Panc1 (cell line): ENCODE results near the gene ATP6V1B1. TPM values are rescaled to one million over a fixed set of nuclear protein-coding genes. Genes with fewer than 3 reads are reported as not detected.

Experiments
- ATAC-seq: fragments of 200-7000 bp; cut with Tn5 transposase; 2 replicates; pipeline ENCODE4 v1.9.1; 2020; ENCODE audit warnings: mild to moderate bottlenecking, moderate library complexity
- BruUV-seq: library from RNA; stranded (reverse); fragments of 400-500 nt; replicated peaks from 2 replicates; lab custom pipeline; 2021; lab: Mats Ljungman, UMichigan
- CTCF ChIA-PET: fragments of 300-600 bp; sonication (Branson Sonifier 250); formaldehyde crosslinking; loops from one replicate; lab custom pipeline; 2022; ENCODE audit warnings: antibody characterized with exemption; lab: Charles Lee
- POLR2A ChIA-PET: fragments of 300-600 bp; sonication (Branson Sonifier 250); formaldehyde crosslinking; loops from one replicate; lab custom pipeline; 2022; ENCODE audit warnings: antibody characterized with exemption; lab: Charles Lee
- DNase-seq: peaks from one replicate; pipeline ENCODE4 v3.0.0-alpha.2; 2010; ENCODE audit warnings: low read depth, low spot score
- H3K27ac ChIP-seq: 2 replicates; pipeline ENCODE4 v1.5.1; 2011; ENCODE audit warnings: mild to moderate bottlenecking, low read length, inconsistent platforms
- H3K27me3 ChIP-seq: fragments of 200-500 bp; sonication (Bioruptor generic); 2 replicates; pipeline ENCODE4 v1.6.0; 2014; ENCODE audit warnings: low read length, inconsistent platforms; ENCODE audit not compliant: control insufficient read depth, insufficient read depth
- H3K36me3 ChIP-seq: fragments of 200-500 bp; sonication (Bioruptor generic); 2 replicates; pipeline ENCODE4 v1.5.1; 2014; ENCODE audit warnings: inconsistent platforms, mild to moderate bottlenecking, low read length, moderate library complexity; ENCODE audit not compliant: control insufficient read depth, insufficient read depth
- H3K4me1 ChIP-seq: 2 replicates; pipeline ENCODE4 v1.5.1; 2011; ENCODE audit warnings: inconsistent platforms, mild to moderate bottlenecking, low read length, moderate library complexity; ENCODE audit not compliant: control insufficient read depth, insufficient read depth
- H3K4me3 ChIP-seq, 2 experiments: 2 replicates each; pipeline ENCODE4 v1.5.1; 2011 to 2012; ENCODE audit warnings: low read depth in 2 of 2, low read length in 2 of 2, mild to moderate bottlenecking in 2 of 2, inconsistent platforms in 1 of 2, moderate library complexity in 1 of 2
- H3K9me3 ChIP-seq: fragments of 200-500 bp; sonication (Bioruptor generic); 2 replicates; pipeline ENCODE4 v1.5.1; 2014; ENCODE audit warnings: low read depth, mild to moderate bottlenecking, inconsistent platforms, low read length, moderate library complexity; ENCODE audit not compliant: control insufficient read depth, insufficient read depth
- POLR2AphosphoS5 ChIP-seq: IDR thresholded peaks from 2 replicates; pipeline ENCODE4 v1.6.1; 2012; ENCODE audit warnings: mild to moderate bottlenecking, low read depth, low read length, moderate library complexity
- SIN3A ChIP-seq: IDR thresholded peaks from 2 replicates; pipeline ENCODE4 v1.6.1; 2012; ENCODE audit warnings: low read depth, mild to moderate bottlenecking, low read length, moderate library complexity, borderline replicate concordance; ENCODE audit not compliant: insufficient read depth
- TCF7L2 ChIP-seq: IDR thresholded peaks from 2 replicates; pipeline ENCODE4 v1.6.1; 2011; ENCODE audit warnings: mild to moderate bottlenecking, low read depth, low read length, inconsistent platforms
- in situ Hi-C: cut with HindIII; loops from 2 replicates; pipeline ENCODE4 v1.10.0; 2016; ENCODE audit warnings: low sequenced_read_pairs, low pct_unique_long_range_greater_than_20kb
- intact Hi-C: fragments of 100-400 bp; cut with micrococcal nuclease; formaldehyde crosslinking; loops from one replicate; pipeline ENCODE4 v1.10.0; 2022; ENCODE audit not compliant: unreplicated experiment
- total RNA-seq: library from RNA; stranded (reverse); gene quantifications from one replicate; pipeline ENCODE4 v1.2.1, GENCODE V29; 2021; ENCODE audit not compliant: unreplicated experiment
- TF ChIP-seq, protein P1 (sequence below): fragments of 450-650 bp; IDR thresholded peaks from 2 replicates; pipeline ENCODE4 v1.5.1; 2017; ENCODE audit warnings: mild to moderate bottlenecking
- TF ChIP-seq, protein P2 (sequence below), 2 experiments: IDR thresholded peaks; 2 replicates each; pipeline ENCODE4 v1.6.1; 2011 to 2012; ENCODE audit warnings: low read depth in 2 of 2, control low read depth in 1 of 2, low read length in 1 of 2, mild to moderate bottlenecking in 1 of 2, moderate library complexity in 1 of 2; ENCODE audit not compliant: insufficient read depth in 1 of 2

Gene ATP6V1B1
- total RNA-seq, 1 experiment from 2014 or later, result 0.18 TPM

GRCh38 chr2:70901227-70902066, 34.3 kb upstream of the ATP6V1B1 start:
- Histone ChIP-seq H3K27ac (no peak overlapping the region), H3K27me3 (no peaks in the 10 kb centered on the region; the same call in none of the 2 replicates), H3K4me3 (peak overlapping the region; percentile 42 to 48), H3K36me3 (no peaks in the 10 kb centered on the region), H3K4me1 (no peaks in the 10 kb centered on the region), H3K9me3 (no peaks in the 10 kb centered on the region)
- POLR2A ChIA-PET, result no interaction called here
- peak; percentile 10; the same call in 1 of the 2 replicates for ATAC-seq
- intact Hi-C loops (no loop called here), in situ Hi-C loops (no loop called here)
- CTCF ChIA-PET, result no interaction called here
- TF ChIP-seq SIN3A, result no peak
- TF ChIP-seq, protein P1, sequence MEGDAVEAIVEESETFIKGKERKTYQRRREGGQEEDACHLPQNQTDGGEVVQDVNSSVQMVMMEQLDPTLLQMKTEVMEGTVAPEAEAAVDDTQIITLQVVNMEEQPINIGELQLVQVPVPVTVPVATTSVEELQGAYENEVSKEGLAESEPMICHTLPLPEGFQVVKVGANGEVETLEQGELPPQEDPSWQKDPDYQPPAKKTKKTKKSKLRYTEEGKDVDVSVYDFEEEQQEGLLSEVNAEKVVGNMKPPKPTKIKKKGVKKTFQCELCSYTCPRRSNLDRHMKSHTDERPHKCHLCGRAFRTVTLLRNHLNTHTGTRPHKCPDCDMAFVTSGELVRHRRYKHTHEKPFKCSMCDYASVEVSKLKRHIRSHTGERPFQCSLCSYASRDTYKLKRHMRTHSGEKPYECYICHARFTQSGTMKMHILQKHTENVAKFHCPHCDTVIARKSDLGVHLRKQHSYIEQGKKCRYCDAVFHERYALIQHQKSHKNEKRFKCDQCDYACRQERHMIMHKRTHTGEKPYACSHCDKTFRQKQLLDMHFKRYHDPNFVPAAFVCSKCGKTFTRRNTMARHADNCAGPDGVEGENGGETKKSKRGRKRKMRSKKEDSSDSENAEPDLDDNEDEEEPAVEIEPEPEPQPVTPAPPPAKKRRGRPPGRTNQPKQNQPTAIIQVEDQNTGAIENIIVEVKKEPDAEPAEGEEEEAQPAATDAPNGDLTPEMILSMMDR, result no peak
- TF ChIP-seq, protein P2, sequence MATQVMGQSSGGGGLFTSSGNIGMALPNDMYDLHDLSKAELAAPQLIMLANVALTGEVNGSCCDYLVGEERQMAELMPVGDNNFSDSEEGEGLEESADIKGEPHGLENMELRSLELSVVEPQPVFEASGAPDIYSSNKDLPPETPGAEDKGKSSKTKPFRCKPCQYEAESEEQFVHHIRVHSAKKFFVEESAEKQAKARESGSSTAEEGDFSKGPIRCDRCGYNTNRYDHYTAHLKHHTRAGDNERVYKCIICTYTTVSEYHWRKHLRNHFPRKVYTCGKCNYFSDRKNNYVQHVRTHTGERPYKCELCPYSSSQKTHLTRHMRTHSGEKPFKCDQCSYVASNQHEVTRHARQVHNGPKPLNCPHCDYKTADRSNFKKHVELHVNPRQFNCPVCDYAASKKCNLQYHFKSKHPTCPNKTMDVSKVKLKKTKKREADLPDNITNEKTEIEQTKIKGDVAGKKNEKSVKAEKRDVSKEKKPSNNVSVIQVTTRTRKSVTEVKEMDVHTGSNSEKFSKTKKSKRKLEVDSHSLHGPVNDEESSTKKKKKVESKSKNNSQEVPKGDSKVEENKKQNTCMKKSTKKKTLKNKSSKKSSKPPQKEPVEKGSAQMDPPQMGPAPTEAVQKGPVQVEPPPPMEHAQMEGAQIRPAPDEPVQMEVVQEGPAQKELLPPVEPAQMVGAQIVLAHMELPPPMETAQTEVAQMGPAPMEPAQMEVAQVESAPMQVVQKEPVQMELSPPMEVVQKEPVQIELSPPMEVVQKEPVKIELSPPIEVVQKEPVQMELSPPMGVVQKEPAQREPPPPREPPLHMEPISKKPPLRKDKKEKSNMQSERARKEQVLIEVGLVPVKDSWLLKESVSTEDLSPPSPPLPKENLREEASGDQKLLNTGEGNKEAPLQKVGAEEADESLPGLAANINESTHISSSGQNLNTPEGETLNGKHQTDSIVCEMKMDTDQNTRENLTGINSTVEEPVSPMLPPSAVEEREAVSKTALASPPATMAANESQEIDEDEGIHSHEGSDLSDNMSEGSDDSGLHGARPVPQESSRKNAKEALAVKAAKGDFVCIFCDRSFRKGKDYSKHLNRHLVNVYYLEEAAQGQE (IDR thresholded peaks at IDR 0.05; ENCODE audit: insufficient read depth in 1 of 2, low read depth in 2 of 2, low read length in 1 of 2), result no peak
- no peak for DNase-seq
- BruUV-seq, result no TSS peak

GRCh38 chr2:70902067-70902442, 33.6 kb upstream of the ATP6V1B1 start:
- BruUV-seq, result no TSS peak
- H3K9me3 ChIP-seq, result no peaks in the 10 kb centered on the region
- ChIA-PET POLR2A (no interaction called here), CTCF (no interaction called here)
- intact Hi-C loops, result no loop called here
- H3K4me1 ChIP-seq, result no peaks in the 10 kb centered on the region
- H3K27ac ChIP-seq, result no peak overlapping the region
- TF ChIP-seq TCF7L2 (no peak), POLR2AphosphoS5 (no peak), SIN3A (no peak)
- TF ChIP-seq, protein P1, result no peak
- TF ChIP-seq, protein P2 (IDR thresholded peaks at IDR 0.05; ENCODE audit: insufficient read depth in 1 of 2, low read depth in 2 of 2, low read length in 1 of 2), result no peak
- no peaks in the 10 kb centered on the region; the same call in none of the 2 replicates for H3K27me3 ChIP-seq
- H3K36me3 ChIP-seq, result no peaks in the 10 kb centered on the region
- ATAC-seq (no peak), DNase-seq (no peak)
- H3K4me3 ChIP-seq, result peak overlapping the region in 1 of 2 experiments; percentile 48; a peak in 1 of 4 replicates
- in situ Hi-C loops, result no loop called here
